HEK293 (cell line): ENCODE data around the gene SCGB3A2.

ENCODE experiments used
- CTCF ChIA-PET: fragments of 350-600 bp; formaldehyde crosslinking; extraction: SDS; loops from one replicate; lab custom pipeline; 2021; ENCODE audit warnings: antibody characterized with exemption; lab: Yijun Ruan, JAX
- POLR2A ChIA-PET: fragments of 300-600 bp; formaldehyde crosslinking; extraction: SDS; loops from one replicate; lab custom pipeline; 2020; ENCODE audit warnings: antibody characterized with exemption, inconsistent platforms; lab: Yijun Ruan, JAX
- H3K27ac ChIP-seq: fragments of 200-500 bp; sonication (Bioruptor generic); 2 replicates; pipeline ENCODE4 v1.5.1; 2014; ENCODE audit warnings: low read depth, low read length, control low read depth, inconsistent platforms; ENCODE audit errors: extremely low read depth
- H3K36me3 ChIP-seq, 2 experiments: fragments of 200-500 bp in 1 of 2; sonication (Bioruptor generic) in 1 of 2; 1 replicate in 1 of 2; 2 replicates in 1 of 2; pipeline ENCODE4 v1.5.1; 2014 to 2017; ENCODE audit warnings: inconsistent platforms in 2 of 2, low read length in 2 of 2; ENCODE audit not compliant: control insufficient read depth in 2 of 2, insufficient read depth in 1 of 2
- H3K4me1 ChIP-seq: fragments of 200-500 bp; sonication (Bioruptor generic); 2 replicates; pipeline ENCODE4 v1.5.1; 2014; ENCODE audit warnings: mild to moderate bottlenecking, low read length, inconsistent platforms; ENCODE audit not compliant: control insufficient read depth, insufficient read depth
- H3K4me3 ChIP-seq: 2 replicates; pipeline ENCODE4 v1.5.1; 2011; ENCODE audit warnings: low read depth, mild to moderate bottlenecking, control low read depth, low read length, moderate library complexity
- H3K9me3 ChIP-seq: fragments of 200-500 bp; sonication (Bioruptor generic); 2 replicates; pipeline ENCODE4 v1.5.1; 2014; ENCODE audit warnings: low read depth, low read length, inconsistent platforms; ENCODE audit not compliant: control insufficient read depth, insufficient read depth
- KLF17 ChIP-seq: fragments of 450-650 bp; formaldehyde crosslinking; IDR thresholded peaks from 2 replicates; pipeline ENCODE4 v1.5.1; 2016; ENCODE audit warnings: missing biosample characterization, missing genetic modification characterization
- OSR2 ChIP-seq: fragments of 450-650 bp; formaldehyde crosslinking; IDR thresholded peaks from 2 replicates; pipeline ENCODE4 v1.5.1; 2016; ENCODE audit warnings: missing biosample characterization, missing genetic modification characterization
- PBX3 ChIP-seq: sonication (generic); formaldehyde crosslinking; IDR thresholded peaks from 2 replicates; pipeline ENCODE4 v1.8.1; 2022; ENCODE audit warnings: mild to moderate bottlenecking, moderate library complexity, missing genetic modification reagents
- PRDM10 ChIP-seq: fragments of 450-650 bp; formaldehyde crosslinking; IDR thresholded peaks from 2 replicates; pipeline ENCODE4 v1.5.1; 2016; ENCODE audit warnings: missing biosample characterization, missing genetic modification characterization
- RBAK ChIP-seq: fragments of 450-650 bp; formaldehyde crosslinking; IDR thresholded peaks from 2 replicates; pipeline ENCODE4 v1.5.1; 2016; ENCODE audit warnings: missing biosample characterization, missing genetic modification characterization
- SCRT2 ChIP-seq: fragments of 450-650 bp; formaldehyde crosslinking; IDR thresholded peaks from 2 replicates; pipeline ENCODE4 v1.5.1; 2016; ENCODE audit warnings: missing biosample characterization, missing genetic modification characterization
- ZBTB20 ChIP-seq: fragments of 450-650 bp; formaldehyde crosslinking; IDR thresholded peaks from 2 replicates; pipeline ENCODE4 v1.5.1; 2016; ENCODE audit warnings: missing biosample characterization, missing genetic modification characterization
- ZFP3 ChIP-seq: fragments of 450-650 bp; formaldehyde crosslinking; IDR thresholded peaks from 2 replicates; pipeline ENCODE4 v1.5.1; 2016; ENCODE audit warnings: low read depth, missing biosample characterization, missing genetic modification characterization
- ZIC2 ChIP-seq: fragments of 450-650 bp; formaldehyde crosslinking; IDR thresholded peaks from 2 replicates; pipeline ENCODE4 v1.5.1; 2016; ENCODE audit warnings: missing biosample characterization, missing genetic modification characterization
- ZNF18 ChIP-seq: fragments of 450-650 bp; formaldehyde crosslinking; IDR thresholded peaks from 2 replicates; pipeline ENCODE4 v1.5.1; 2016; ENCODE audit warnings: missing biosample characterization, missing genetic modification characterization
- ZNF184 ChIP-seq: fragments of 450-650 bp; IDR thresholded peaks from 2 replicates; pipeline ENCODE4 v1.5.1; 2018; ENCODE audit warnings: missing biosample characterization, mild to moderate bottlenecking, missing genetic modification characterization
- ZNF266 ChIP-seq: fragments of 450-650 bp; formaldehyde crosslinking; IDR thresholded peaks from 2 replicates; pipeline ENCODE4 v1.5.1; 2016; ENCODE audit warnings: missing biosample characterization, missing genetic modification characterization, low read depth
- ZNF362 ChIP-seq: fragments of 450-650 bp; formaldehyde crosslinking; IDR thresholded peaks from 2 replicates; pipeline ENCODE4 v1.5.1; 2016; ENCODE audit warnings: missing biosample characterization, missing genetic modification characterization
- ZNF366 ChIP-seq: fragments of 450-650 bp; formaldehyde crosslinking; conservative IDR thresholded peaks from 2 replicates; pipeline ENCODE4 v1.5.1; 2016; ENCODE audit warnings: missing biosample characterization, missing genetic modification characterization
- ZNF426 ChIP-seq: fragments of 450-650 bp; formaldehyde crosslinking; IDR thresholded peaks from 2 replicates; pipeline ENCODE4 v1.5.1; 2017; ENCODE audit warnings: missing biosample characterization, missing genetic modification characterization, mild to moderate bottlenecking, inconsistent platforms, moderate library complexity
- ZNF521 ChIP-seq: fragments of 450-650 bp; formaldehyde crosslinking; IDR thresholded peaks from 2 replicates; pipeline ENCODE4 v1.5.1; 2017; ENCODE audit warnings: missing biosample characterization, mild to moderate bottlenecking, missing genetic modification characterization
- ZNF561 ChIP-seq: fragments of 450-650 bp; IDR thresholded peaks from 2 replicates; pipeline ENCODE4 v1.5.1; 2018; ENCODE audit warnings: missing biosample characterization, missing genetic modification characterization, borderline replicate concordance
- ZNF580 ChIP-seq: fragments of 450-650 bp; formaldehyde crosslinking; IDR thresholded peaks from 2 replicates; pipeline ENCODE4 v1.5.1; 2016; ENCODE audit warnings: missing biosample characterization, missing genetic modification characterization
- ZNF747 ChIP-seq: fragments of 450-650 bp; formaldehyde crosslinking; IDR thresholded peaks from 2 replicates; pipeline ENCODE4 v1.5.1; 2016; ENCODE audit warnings: missing biosample characterization, missing genetic modification characterization
- ZNF843 ChIP-seq: fragments of 450-650 bp; formaldehyde crosslinking; IDR thresholded peaks from 2 replicates; pipeline ENCODE4 v1.5.1; 2016; ENCODE audit warnings: missing biosample characterization, missing genetic modification characterization
- TF ChIP-seq, protein P1 (sequence below): fragments of 450-650 bp; formaldehyde crosslinking; IDR thresholded peaks from 2 replicates; pipeline ENCODE4 v1.5.1; 2016; ENCODE audit warnings: missing biosample characterization, missing genetic modification characterization

Gene SCGB3A2

DNA sequence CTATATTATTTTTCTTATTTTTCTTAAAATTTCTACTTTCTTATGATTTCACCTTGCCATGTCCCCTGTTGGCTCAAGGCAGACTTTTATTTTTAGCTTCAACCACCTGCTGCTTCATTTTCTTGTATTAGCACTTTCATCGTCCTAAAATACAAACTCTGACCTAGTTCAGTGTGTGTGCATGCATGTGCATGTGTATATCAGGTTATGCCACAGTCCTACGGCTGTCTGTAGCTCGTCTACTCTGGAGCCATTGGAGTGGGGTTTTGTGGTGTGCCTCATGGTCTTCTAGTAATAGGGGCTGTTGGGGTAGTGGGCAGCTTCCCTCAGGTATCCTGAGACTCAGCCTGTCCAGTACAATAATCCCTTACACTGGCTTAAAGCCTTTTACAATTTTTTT is 33.7 kb upstream of the SCGB3A2 start:
- no peak overlapping the region for H3K27ac ChIP-seq
- no peaks in the 10 kb centered on the region for H3K9me3 ChIP-seq
- H3K36me3 ChIP-seq = no peaks in the 10 kb centered on the region
- ChIA-PET CTCF (interaction anchor here (1.4 to 7.4 kb wide), 2 partner anchors 12 to 16 kb away, joined by 5 to 54 read pairs; no protein-coding TSS in a partner anchor), POLR2A (no interaction called here)
- H3K4me1 ChIP-seq = no peaks in the 10 kb centered on the region
- no peak overlapping the region for H3K4me3 ChIP-seq
- no peak for TF ChIP-seq ZFP3
- 0 out of 2 replicates have a peak, but pooled peaks have one; percentile 17 for TF ChIP-seq SCRT2 (tag by site-specific recombination)

- no peaks in the 10 kb centered on the region for H3K9me3 ChIP-seq
- TF ChIP-seq ZNF521 (tag by site-specific recombination) (no peak), ZNF366 (tag by site-specific recombination) (no peak), ZIC2 (tag by site-specific recombination) (no peak), KLF17 (tag by site-specific recombination) (no peak), ZNF561 (tag by site-specific recombination) (no peak), ZNF266 (tag by site-specific recombination) (no peak), ZNF426 (tag by site-specific recombination) (no peak), ZNF747 (tag by site-specific recombination) (no peak), ZNF184 (tag by site-specific recombination) (no peak)
- no peaks in the 10 kb centered on the region for H3K36me3 ChIP-seq
- ChIA-PET POLR2A (no interaction called here), CTCF (interaction anchor here (7.4 kb wide), 1 partner anchor 11 kb away, joined by 54 read pairs; no protein-coding TSS in a partner anchor)
- H3K4me1 ChIP-seq = no peaks in the 10 kb centered on the region
- H3K27ac ChIP-seq = no peak overlapping the region
- no peak overlapping the region for H3K4me3 ChIP-seq
Measured at GRCh38 chr5:147845618-147846017, 32.9 kb upstream of the SCGB3A2 start.

GRCh38 chr5:147849226-147849625 is 29.3 kb upstream of the SCGB3A2 start:
- Histone ChIP-seq H3K4me3 (no peak overlapping the region), H3K27ac (no peak overlapping the region), H3K4me1 (no peaks in the 10 kb centered on the region), H3K36me3 (no peaks in the 10 kb centered on the region), H3K9me3 (no peaks in the 10 kb centered on the region)
- POLR2A ChIA-PET = no interaction called here
- CTCF ChIA-PET = interaction anchor here (0.6 to 7.4 kb wide), 3 partner anchors 8 to 83 kb away, joined by 3 to 54 read pairs (median 4); no protein-coding TSS in a partner anchor
- TF ChIP-seq, protein P1, sequence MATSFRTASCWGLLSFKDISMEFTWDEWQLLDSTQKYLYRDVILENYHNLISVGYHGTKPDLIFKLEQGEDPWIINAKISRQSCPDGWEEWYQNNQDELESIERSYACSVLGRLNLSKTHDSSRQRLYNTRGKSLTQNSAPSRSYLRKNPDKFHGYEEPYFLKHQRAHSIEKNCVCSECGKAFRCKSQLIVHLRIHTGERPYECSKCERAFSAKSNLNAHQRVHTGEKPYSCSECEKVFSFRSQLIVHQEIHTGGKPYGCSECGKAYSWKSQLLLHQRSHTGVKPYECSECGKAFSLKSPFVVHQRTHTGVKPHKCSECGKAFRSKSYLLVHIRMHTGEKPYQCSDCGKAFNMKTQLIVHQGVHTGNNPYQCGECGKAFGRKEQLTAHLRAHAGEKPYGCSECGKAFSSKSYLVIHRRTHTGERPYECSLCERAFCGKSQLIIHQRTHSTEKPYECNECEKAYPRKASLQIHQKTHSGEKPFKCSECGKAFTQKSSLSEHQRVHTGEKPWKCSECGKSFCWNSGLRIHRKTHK (tag by site-specific recombination) = no peak
- TF ChIP-seq ZIC2 (tag by site-specific recombination) = no peak
- no peak for TF ChIP-seq PRDM10 (tag by site-specific recombination)
- TF ChIP-seq ZBTB20 = no peak
- no peak for TF ChIP-seq OSR2 (tag by site-specific recombination)
- no peak for TF ChIP-seq RBAK
- no peak for TF ChIP-seq ZNF18 (tag by site-specific recombination)
- no peak for TF ChIP-seq ZNF362 (tag by site-specific recombination)
- TF ChIP-seq ZNF843 = no peak
- no peak for TF ChIP-seq PBX3 (CRISPR knock-in tag)
- no peak for TF ChIP-seq ZNF580 (tag by site-specific recombination)
